ENCODE results near the gene SLC12A5. TPM values are rescaled to one million over a fixed set of nuclear protein-coding genes. Genes with fewer than 3 reads are reported as not detected.

The SLC12A5 gene
- total RNA-seq, 4 donors from 2014 or later = 0.99 to 1.2 TPM; not detected in 2

DNA sequence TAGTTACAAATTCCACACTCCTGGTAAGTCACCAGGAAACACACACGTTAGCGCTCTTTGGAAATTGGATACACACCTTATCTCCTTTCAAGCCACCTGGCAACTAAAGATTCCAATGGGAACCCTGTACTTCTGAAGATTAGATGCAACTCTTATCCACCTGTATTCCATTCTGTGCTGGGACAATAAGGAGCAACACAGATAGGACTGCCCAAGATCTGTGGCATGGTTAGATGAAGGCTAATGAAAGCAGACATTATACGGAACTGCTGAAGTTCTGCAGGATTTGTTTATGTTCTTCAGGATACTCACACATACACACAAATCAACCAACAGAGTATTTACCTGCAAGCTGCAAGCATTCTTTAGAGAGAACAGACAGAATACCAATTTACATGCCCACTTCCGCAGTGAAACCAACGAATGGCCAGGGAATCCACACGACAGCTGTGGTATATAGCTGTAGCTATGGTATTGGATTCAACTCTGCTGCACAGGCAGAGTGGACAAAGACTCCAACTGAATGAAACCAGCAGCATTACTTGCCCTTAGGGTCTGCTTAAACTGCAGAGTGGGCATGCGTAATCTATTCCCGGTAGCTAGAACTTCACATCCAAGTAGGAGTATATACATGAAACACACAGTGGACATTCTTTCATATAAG lies 48.8 kb downstream of the SLC12A5 start:
- no peak for DNase-seq (ENCODE audit: extremely low spot score)
- Histone ChIP-seq H3K27ac (replicated peaks in 1 of 4) (no peak overlapping the region), H3K27me3 (no peaks in the 10 kb centered on the region), H3K36me3 (peaks cover 6 to 53% (median 44%) of the 10 kb centered on the region in 4 donors), H3K9me3 (no peaks in the 10 kb centered on the region), H3K4me1 (peaks cover 10 to 40% (median 37%) of the 10 kb centered on the region in 4 donors), H3K4me3 (no peak overlapping the region)
- intact Hi-C loops (cut with DNase I) = no loop called here
- TF ChIP-seq, protein P1, sequence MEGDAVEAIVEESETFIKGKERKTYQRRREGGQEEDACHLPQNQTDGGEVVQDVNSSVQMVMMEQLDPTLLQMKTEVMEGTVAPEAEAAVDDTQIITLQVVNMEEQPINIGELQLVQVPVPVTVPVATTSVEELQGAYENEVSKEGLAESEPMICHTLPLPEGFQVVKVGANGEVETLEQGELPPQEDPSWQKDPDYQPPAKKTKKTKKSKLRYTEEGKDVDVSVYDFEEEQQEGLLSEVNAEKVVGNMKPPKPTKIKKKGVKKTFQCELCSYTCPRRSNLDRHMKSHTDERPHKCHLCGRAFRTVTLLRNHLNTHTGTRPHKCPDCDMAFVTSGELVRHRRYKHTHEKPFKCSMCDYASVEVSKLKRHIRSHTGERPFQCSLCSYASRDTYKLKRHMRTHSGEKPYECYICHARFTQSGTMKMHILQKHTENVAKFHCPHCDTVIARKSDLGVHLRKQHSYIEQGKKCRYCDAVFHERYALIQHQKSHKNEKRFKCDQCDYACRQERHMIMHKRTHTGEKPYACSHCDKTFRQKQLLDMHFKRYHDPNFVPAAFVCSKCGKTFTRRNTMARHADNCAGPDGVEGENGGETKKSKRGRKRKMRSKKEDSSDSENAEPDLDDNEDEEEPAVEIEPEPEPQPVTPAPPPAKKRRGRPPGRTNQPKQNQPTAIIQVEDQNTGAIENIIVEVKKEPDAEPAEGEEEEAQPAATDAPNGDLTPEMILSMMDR (IDR thresholded peaks at IDR 0.05) = no peak
- TF ChIP-seq POLR2A (IDR thresholded peaks at IDR 0.05; ENCODE audit: low read depth) (no peak), EP300 (IDR thresholded peaks at IDR 0.05) (no peak), POLR2AphosphoS5 (IDR thresholded peaks at IDR 0.05) (no peak)
- 94% methylated on average over 8 of the region's 8 CpGs for WGBS

DNA sequence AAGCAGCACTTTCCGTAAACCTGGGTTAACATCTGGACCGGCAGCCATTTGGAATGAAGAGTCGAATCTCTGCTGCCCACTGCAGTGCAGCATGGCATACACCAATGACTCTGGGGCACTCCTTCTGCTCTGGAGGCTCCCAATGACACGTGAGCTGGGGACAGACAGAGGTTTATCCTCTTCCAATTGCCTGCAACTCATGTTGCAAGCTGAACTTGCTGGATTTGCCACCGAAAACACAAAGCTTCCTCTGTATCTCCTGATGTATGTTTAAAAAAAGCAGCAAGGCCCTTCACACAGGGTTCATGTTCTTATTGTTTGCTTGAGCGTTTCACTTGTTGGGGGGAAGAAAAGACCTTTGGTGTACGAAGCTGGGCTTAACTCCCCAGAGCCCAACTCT lies 49.9 kb downstream of the SLC12A5 start:
- H3K4me1 ChIP-seq = peaks cover 21 to 52% (median 49%) of the 10 kb centered on the region in 4 donors
- no peak overlapping the region for H3K4me3 ChIP-seq
- WGBS = 78% methylated on average over 7 of the region's 7 CpGs
- TF ChIP-seq, protein P1 (IDR thresholded peaks at IDR 0.05) = no peak
- TF ChIP-seq POLR2AphosphoS5 (IDR thresholded peaks at IDR 0.05) = no peak
- no peak for TF ChIP-seq EP300 (IDR thresholded peaks at IDR 0.05)
- TF ChIP-seq POLR2A (IDR thresholded peaks at IDR 0.05; ENCODE audit: low read depth) = no peak
- H3K27me3 ChIP-seq = no peaks in the 10 kb centered on the region
- H3K9me3 ChIP-seq = no peaks in the 10 kb centered on the region
- peaks cover 6 to 52% (median 40%) of the 10 kb centered on the region in 4 donors for H3K36me3 ChIP-seq
- no peak overlapping the region for H3K27ac ChIP-seq (replicated peaks in 1 of 4)
- DNase-seq (ENCODE audit: extremely low spot score) = peak; percentile 45
- intact Hi-C loops (cut with DNase I) = no loop called here

DNA sequence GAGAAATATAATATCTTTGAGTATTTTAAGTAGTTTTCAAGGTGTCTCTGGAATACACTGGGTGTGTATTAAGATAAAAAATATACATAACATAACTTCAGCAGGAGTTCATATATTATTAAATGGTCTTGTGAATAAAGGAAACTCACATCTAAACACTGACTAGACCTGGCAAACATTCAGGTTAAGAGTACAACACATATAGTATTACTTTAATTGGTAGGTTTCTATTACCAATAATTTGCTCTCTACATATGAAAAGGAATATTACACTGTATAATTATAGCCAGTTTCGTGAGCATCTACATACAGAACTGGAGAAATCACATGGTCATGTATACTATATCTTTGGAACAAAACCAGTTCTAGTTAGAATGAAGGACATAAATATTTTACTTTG lies 52.1 kb downstream of the SLC12A5 start:
- no peak for DNase-seq (ENCODE audit: extremely low spot score)
- H3K4me1 ChIP-seq = peaks cover 40 to 73% (median 70%) of the 10 kb centered on the region in 4 donors
- peaks cover 6 to 31% (median 19%) of the 10 kb centered on the region in 4 donors for H3K36me3 ChIP-seq
- no peak for TF ChIP-seq POLR2AphosphoS5 (IDR thresholded peaks at IDR 0.05)
- TF ChIP-seq EP300 (IDR thresholded peaks at IDR 0.05) = no peak
- TF ChIP-seq, protein P1 (IDR thresholded peaks at IDR 0.05) = no peak
- TF ChIP-seq POLR2A (IDR thresholded peaks at IDR 0.05; ENCODE audit: low read depth) = no peak
- 93% methylated on average over 1 of the region's 1 CpG for WGBS
- intact Hi-C loops (cut with DNase I) = no loop called here
- no peak overlapping the region for H3K4me3 ChIP-seq
- H3K27me3 ChIP-seq = no peaks in the 10 kb centered on the region
- H3K27ac ChIP-seq (replicated peaks in 1 of 4) = no peak overlapping the region
- H3K9me3 ChIP-seq = no peaks in the 10 kb centered on the region

DNA sequence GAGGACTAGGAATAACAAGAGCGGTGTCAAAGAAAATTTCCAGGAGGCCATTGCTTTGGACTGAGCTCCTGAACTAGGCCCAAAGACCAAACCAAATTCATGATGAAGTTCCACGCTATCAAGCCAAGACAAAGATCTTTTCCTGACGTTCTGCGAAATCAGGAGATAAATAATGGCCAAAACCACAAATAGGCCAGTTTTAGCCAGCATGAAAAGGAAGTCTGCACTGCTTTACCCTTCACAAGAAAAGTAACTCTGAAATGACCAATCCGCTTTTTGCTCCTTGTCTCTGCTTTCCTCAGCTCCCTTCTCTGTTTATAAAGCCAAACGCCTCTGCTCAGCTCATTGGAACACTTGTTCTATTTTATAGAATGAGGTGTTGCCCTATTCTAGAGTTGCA lies 54.1 kb downstream of the SLC12A5 start:
- 68% methylated on average over 6 of the region's 6 CpGs for WGBS
- H3K4me3 ChIP-seq = no peak overlapping the region
- DNase-seq (ENCODE audit: extremely low spot score) = no peak
- no peak for TF ChIP-seq POLR2A (IDR thresholded peaks at IDR 0.05; ENCODE audit: low read depth)
- no peak overlapping the region for H3K27ac ChIP-seq (replicated peaks in 1 of 4)
- H3K4me1 ChIP-seq = peaks cover 58 to 93% (median 90%) of the 10 kb centered on the region in 4 donors
- no peaks in the 10 kb centered on the region for H3K9me3 ChIP-seq
- H3K27me3 ChIP-seq = no peaks in the 10 kb centered on the region
- intact Hi-C loops (cut with DNase I) = no loop called here
- H3K36me3 ChIP-seq = peaks cover 6 to 14% (median 10%) of the 10 kb centered on the region in 4 donors

DNA sequence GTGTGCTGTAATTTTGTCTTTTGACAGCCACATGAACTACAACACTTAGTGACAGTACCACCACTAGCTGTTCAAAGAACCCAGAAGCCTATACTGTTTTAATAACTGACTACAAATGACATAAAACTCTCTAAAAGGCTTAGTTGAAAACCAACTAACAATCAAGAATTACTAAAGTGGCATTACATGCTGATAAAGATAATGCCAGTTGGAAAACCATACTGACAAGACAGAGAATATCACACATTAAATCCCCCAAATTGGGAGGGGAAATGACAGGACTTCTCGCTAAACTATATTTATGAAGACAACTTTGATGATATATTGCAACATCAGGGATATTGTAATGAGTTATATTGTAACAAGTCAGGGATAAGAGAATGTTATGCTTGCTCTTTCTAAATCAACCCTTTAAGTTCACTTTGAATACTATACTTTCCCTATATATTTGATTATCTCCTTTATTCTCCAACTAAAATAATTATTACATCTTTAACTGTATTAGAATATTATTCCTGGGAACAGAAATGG lies 54.6 kb downstream of the SLC12A5 start:
- TF ChIP-seq EP300 (IDR thresholded peaks at IDR 0.05) (no peak), POLR2AphosphoS5 (IDR thresholded peaks at IDR 0.05) (no peak), POLR2A (IDR thresholded peaks at IDR 0.05; ENCODE audit: low read depth) (no peak)
- TF ChIP-seq, protein P1 (IDR thresholded peaks at IDR 0.05) = no peak
- Histone ChIP-seq H3K4me1 (peaks cover 63 to 98% (median 94%) of the 10 kb centered on the region in 4 donors), H3K4me3 (no peak overlapping the region), H3K36me3 (peaks cover 2 to 10% (median 6%) of the 10 kb centered on the region in 4 donors), H3K9me3 (no peaks in the 10 kb centered on the region), H3K27ac (replicated peaks in 1 of 4) (no peak overlapping the region), H3K27me3 (no peaks in the 10 kb centered on the region)
- no peak for DNase-seq (ENCODE audit: extremely low spot score)
- WGBS = 90% methylated on average over 1 of the region's 1 CpG
- intact Hi-C loops (cut with DNase I) = no loop called here

All from esophagus muscularis mucosa (tissue), 4 donors.